ENCODE measurements around the gene RNF212.

The RNF212 gene

DNA sequence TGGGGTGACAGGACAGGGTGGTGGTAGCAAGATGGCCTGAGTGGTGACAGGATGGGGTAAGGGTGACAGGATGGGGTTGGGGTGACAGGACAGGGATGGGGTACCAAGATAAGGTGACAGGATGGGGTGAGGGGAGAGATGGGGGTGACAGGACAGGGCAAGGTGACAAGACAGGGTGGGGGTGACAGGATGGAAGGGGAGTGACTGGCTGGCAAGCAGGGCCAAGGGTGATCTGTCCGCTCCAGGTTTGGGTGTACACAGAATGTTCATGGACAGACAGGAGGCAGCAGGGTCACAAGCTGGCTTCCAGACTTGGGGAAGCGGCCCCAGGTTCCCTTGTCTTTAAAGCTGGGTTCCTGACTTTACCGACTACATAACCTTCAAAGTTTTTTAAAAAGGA lies 23.3 kb downstream of the RNF212 start:
- no peak for DNase-seq (ENCODE audit: extremely low read depth, low read depth)

DNA sequence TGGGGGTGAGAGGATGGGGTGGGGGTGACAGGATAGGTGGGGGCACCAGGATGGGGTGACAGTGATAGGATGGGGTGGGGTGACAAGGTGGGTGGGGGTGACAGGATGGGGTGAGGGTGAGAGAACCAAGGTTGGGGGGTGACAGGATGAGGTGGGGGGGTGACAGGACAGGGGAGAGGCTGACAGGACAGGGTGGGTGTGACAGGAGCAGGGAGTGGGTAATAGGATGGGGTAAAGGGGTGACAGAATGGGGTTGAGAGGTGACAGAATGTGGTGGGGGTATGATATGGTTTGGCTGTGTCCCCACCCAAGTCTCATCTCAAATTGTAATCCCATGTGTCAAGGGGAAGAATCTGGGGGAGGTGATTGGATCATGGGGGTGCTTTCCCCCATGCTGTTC lies 26.0 kb downstream of the RNF212 start:
- TF ChIP-seq, protein P1, sequence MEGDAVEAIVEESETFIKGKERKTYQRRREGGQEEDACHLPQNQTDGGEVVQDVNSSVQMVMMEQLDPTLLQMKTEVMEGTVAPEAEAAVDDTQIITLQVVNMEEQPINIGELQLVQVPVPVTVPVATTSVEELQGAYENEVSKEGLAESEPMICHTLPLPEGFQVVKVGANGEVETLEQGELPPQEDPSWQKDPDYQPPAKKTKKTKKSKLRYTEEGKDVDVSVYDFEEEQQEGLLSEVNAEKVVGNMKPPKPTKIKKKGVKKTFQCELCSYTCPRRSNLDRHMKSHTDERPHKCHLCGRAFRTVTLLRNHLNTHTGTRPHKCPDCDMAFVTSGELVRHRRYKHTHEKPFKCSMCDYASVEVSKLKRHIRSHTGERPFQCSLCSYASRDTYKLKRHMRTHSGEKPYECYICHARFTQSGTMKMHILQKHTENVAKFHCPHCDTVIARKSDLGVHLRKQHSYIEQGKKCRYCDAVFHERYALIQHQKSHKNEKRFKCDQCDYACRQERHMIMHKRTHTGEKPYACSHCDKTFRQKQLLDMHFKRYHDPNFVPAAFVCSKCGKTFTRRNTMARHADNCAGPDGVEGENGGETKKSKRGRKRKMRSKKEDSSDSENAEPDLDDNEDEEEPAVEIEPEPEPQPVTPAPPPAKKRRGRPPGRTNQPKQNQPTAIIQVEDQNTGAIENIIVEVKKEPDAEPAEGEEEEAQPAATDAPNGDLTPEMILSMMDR (IDR thresholded peaks at IDR 0.05; ENCODE audit: low read depth, low read length) = no peak
- DNase-seq (ENCODE audit: extremely low read depth, low read depth) = no peak

More for the DNA sequence above, 23.3 kb downstream of the RNF212 start:
- TF ChIP-seq, protein P1 (IDR thresholded peaks at IDR 0.05; ENCODE audit: low read depth, low read length) = no peak

DNA sequence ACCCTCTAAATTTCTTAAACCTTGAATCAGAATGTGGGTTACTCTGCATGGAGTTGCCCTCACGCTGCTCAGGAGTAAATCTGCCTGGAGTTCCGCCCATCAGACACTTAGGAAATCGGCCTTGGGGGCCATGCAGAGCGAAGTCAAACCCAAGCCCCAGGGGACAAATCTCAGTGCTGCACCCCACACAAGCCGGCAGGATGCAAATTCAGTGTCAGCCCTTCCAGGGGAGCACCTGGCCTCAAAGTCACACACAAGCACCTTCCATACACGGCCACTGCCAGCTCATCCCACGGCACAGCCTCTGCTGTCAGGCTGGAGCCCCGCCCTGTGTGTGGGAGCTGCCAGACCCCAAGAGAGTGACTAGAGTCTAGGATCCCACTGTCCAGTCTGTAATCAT lies 27.4 kb downstream of the RNF212 start:
- DNase-seq (ENCODE audit: extremely low read depth, low read depth) = no peak
- TF ChIP-seq, protein P1 (IDR thresholded peaks at IDR 0.05; ENCODE audit: low read depth, low read length) = no peak

DNA sequence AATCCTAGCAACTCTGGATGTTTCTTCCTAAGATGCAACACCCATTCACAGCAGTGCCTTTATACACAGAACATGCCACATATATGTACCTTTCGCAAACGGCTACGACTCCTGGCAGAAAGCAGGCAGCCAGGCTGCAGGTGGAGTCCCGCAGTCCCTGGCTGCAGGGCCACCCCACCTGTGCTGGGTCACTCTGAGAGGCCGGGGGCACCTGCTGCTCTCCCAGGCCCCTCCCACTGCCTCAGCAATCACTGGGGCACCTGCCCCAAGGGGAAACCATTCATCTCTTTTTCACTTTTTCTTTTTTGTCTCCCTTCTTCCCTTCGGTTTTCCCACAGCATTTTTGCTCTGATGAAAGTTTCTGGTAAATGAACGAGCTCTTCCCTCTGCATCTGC lies 28.0 kb downstream of the RNF212 start:
- DNase-seq (ENCODE audit: extremely low read depth, low read depth) = no peak
- TF ChIP-seq, protein P1 (IDR thresholded peaks at IDR 0.05; ENCODE audit: low read depth, low read length) = no peak

DNA sequence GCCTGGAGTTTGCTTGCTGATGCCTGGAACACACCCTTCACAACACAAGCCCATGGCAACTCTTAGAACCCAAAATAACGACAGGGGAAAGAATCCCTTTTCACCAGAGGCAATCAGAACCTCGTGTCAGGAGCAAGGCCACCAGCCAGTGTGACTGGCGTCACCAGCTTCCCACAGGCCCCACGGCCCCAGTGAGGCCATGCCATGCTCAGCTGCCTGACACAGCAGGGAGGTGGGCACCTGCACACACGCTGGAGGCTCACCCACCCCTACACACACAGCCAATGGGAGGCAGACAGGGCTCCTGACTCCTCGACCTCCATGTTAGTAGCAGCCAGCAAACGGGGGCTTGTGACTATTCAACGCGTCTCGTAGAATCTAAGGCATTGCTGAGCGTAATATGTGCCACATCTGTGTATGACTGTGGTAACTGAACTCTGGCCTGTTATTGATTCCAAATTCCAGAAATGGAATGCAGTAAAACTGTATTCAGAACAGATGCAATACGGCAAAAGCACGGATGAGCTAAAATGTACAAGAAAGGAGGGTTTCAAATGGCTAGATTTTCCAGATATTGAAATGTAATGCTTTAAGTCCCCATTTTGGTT lies 28.5 kb downstream of the RNF212 start:
- no peak for DNase-seq (ENCODE audit: extremely low read depth, low read depth)
- TF ChIP-seq, protein P1 (IDR thresholded peaks at IDR 0.05; ENCODE audit: low read depth, low read length) = no peak

DNA sequence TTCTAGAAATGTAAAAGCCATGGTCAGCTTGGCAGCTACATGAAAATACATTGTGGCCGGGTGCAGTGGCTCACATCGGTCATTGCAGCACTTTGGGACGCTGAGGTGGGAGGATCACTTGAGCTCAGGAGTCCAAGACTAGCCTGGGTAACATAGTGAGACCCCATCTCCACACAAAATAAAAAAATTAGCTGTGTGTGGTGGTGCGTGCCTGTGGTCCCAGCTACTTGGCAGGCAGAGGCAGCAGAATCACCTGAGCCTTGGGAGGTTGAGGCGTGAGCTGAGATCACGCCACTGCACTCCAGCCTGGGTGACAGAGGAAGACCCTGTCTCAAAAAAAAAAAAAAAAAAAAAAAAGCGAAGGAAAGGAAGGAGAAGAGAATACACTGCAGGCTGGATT lies 29.0 kb downstream of the RNF212 start:
- DNase-seq (ENCODE audit: extremely low read depth, low read depth) = no peak
- TF ChIP-seq, protein P1 (IDR thresholded peaks at IDR 0.05; ENCODE audit: low read depth, low read length) = no peak

DNA sequence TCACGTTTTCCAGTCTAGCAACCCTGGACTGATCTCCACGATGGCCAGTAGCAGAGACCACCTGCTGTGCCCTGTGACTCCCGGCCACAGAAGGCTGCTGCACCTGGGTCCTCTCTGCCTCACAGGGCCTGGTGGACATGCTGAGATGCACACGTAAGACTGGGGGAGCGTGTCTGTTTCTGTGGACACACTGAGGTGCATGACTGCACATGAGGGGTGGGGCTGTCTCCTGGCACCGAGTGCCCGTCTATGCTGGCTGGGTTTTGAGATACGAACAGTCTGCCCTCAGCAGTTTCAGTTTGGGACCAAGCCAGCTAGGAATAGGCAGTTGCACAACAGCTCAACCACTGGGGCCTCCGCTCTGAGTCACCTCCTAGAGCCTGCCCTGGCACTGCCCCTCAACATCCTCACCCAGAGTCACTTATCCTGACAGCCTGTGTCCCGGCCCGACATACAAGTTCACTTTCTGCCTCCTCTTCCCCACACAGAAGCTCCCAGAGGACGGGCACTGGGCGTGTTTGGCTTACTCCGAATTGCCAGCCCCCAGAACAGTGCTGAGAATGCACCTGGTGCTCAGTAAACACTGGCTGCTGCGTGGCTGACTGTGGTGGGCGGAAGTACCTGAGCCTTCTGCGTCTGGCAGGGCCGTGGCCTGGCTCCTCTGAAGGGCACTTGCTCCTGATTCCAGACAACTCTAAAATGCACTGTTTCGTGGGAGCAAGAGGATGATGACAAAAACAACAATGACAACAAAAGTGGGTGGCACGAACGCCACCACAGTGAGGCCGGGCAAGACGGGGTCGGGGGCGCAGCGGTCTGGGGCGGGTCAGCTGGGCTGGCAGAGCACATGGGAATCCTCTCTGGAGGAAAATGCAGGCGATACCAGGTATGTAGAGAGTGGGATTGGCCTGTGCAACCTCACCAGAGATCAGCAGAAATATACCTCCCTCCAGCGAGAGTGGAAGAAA lies 30.9 kb downstream of the RNF212 start:
- TF ChIP-seq, protein P1 (IDR thresholded peaks at IDR 0.05; ENCODE audit: low read depth, low read length) = no peak
- peak; percentile 44 for DNase-seq (ENCODE audit: extremely low read depth, low read depth)

Data from AG09319 (cell line).